Measurements from ENCODE around the gene LSG1. TPM values are rescaled to one million over a fixed set of nuclear protein-coding genes. Genes with fewer than 3 reads are reported as not detected.

LSG1 gene
- total and polyA plus RNA-seq, 2 of the 13 experiments (the other 11 are each of a cell fraction or from before 2014, with no cell fraction given), result 21.4 to 32.1 TPM

- intact Hi-C loops (cut with micrococcal nuclease; ENCODE audit: unreplicated experiment), result no loop called here
- TF ChIP-seq ZNF670 (CRISPR knock-in tag; IDR thresholded peaks at IDR 0.05; ENCODE audit: borderline replicate concordance) (no peak), KAT2B (IDR thresholded peaks at IDR 0.05; ENCODE audit: borderline replicate concordance, low read depth, low read length) (no peak), ZBTB3 (CRISPR knock-in tag; IDR thresholded peaks at IDR 0.05; ENCODE audit: borderline replicate concordance, low read depth) (no peak), GPN1 (CRISPR knock-in tag; IDR thresholded peaks at IDR 0.05; ENCODE audit: borderline replicate concordance) (no peak), ZFP90 (CRISPR knock-in tag; IDR thresholded peaks at IDR 0.05; ENCODE audit: borderline replicate concordance) (no peak), ZNF543 (CRISPR knock-in tag; IDR thresholded peaks at IDR 0.05) (no peak), ARID4A (CRISPR knock-in tag; IDR thresholded peaks at IDR 0.05; ENCODE audit: borderline replicate concordance) (no peak), EED (CRISPR knock-in tag; IDR thresholded peaks at IDR 0.05) (no peak), TBL1XR1 (IDR thresholded peaks at IDR 0.05; ENCODE audit: borderline replicate concordance, low read length, partially characterized antibody) (no peak)
Measured at GRCh38 chr3:194596906-194597305, 75.1 kb downstream of the LSG1 start.

More at GRCh38 chr3:194596906-194597305, 75.1 kb downstream of the LSG1 start:
- FAIRE-seq, result no peak
- H3K36me3 ChIP-seq (replicated peaks in 1 of 2; ENCODE audit: control insufficient read depth in 1 of 2, insufficient read depth in 2 of 2, low read length in 2 of 2), result peaks cover 0 to 1% of the 10 kb centered on the region in 2 experiments; a peak in 2 of 5 replicates
- no peaks in the 10 kb centered on the region for H3K4me1 ChIP-seq (ENCODE audit: insufficient read depth, low read length)
- H3K4me3 ChIP-seq (replicated peaks in 1 of 3; ENCODE audit: insufficient read depth in 1 of 3, low read depth in 2 of 3, low read length in 3 of 3), result no peak overlapping the region
- CTCF ChIA-PET (ENCODE audit: low intra/inter-chr PET ratio, low total read pairs), result no interaction called here
- no peak for DNase-seq (ENCODE audit: low spot score)
- no peak for ATAC-seq
- H3K27me3 ChIP-seq (ENCODE audit: control insufficient read depth in 1 of 2, insufficient read depth in 2 of 2, low read length in 2 of 2), result no peaks in the 10 kb centered on the region
- no peak overlapping the region for H2AFZ ChIP-seq (ENCODE audit: low read length)
- no peak overlapping the region for H3K4me2 ChIP-seq (ENCODE audit: low read depth, low read length)
- no TSS peak for BruUV-seq (replicated peaks)
- no peak overlapping the region for H3K9ac ChIP-seq (ENCODE audit: insufficient read depth, low read depth, low read length)
- H3K27ac ChIP-seq (ENCODE audit: extremely low read length, insufficient read depth, low read length), result no peak overlapping the region
- H3K79me2 ChIP-seq (ENCODE audit: insufficient read depth, low read length), result no peaks in the 10 kb centered on the region
- POLR2A ChIA-PET, result no interaction called here
- no peaks in the 10 kb centered on the region for H4K20me1 ChIP-seq (ENCODE audit: insufficient read depth, low read length)
- WGBS (ENCODE audit: low lambda C conversion rate), result 92% methylated on average over 5 of the region's 5 CpGs
- in situ Hi-C loops (cut with HindIII; ENCODE audit: extremely low pct_ligation_motif_present, low pct_unique_long_range_greater_than_20kb), result loop anchor here (5.0 kb wide), 1 partner anchor 265 kb away; no protein-coding TSS in a partner anchor
- no peaks in the 10 kb centered on the region for H3K9me3 ChIP-seq (ENCODE audit: low read length)

Data from HepG2 (cell line).